HG03460 (cell line): ENCODE data around the gene ARHGAP26.

Source experiments
- ATAC-seq: cut with Tn5 transposase; IDR thresholded peaks from one replicate; pipeline ENCODE4 v1.9.1; 2021; ENCODE audit not compliant: unreplicated experiment

ARHGAP26 gene

GRCh38 chr5:142871363-142872193 is 101.4 kb downstream of the ARHGAP26 start:
- ATAC-seq = no peak

GRCh38 chr5:142872217-142872616 is 102.0 kb downstream of the ARHGAP26 start:
- no peak for ATAC-seq

DNA sequence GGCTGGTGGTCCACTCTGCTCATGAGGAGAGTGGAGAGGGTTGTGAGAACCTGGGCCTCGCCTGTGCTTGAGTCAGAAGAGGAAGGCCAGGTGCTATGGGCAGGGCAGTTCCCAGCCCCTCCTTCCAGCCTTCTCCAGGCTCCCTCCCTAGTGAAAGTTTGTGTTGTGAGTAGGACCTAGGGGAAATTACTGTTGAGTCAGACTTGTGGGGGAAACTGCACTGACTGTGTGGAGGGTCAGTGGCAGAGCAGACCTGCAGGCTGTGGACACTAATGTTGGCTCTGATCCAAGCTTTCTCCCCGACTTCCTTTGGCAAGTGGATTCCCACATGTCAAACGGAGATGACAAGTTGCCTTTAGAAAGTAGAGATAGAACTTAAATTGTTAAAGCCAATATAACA is 102.6 kb downstream of the ARHGAP26 start:
- no peak for ATAC-seq

- no peak for ATAC-seq
Observed at GRCh38 chr5:142873831-142874230, 103.7 kb downstream of the ARHGAP26 start.

- no peak for ATAC-seq
Observed at GRCh38 chr5:142874540-142874939, 104.4 kb downstream of the ARHGAP26 start.

DNA sequence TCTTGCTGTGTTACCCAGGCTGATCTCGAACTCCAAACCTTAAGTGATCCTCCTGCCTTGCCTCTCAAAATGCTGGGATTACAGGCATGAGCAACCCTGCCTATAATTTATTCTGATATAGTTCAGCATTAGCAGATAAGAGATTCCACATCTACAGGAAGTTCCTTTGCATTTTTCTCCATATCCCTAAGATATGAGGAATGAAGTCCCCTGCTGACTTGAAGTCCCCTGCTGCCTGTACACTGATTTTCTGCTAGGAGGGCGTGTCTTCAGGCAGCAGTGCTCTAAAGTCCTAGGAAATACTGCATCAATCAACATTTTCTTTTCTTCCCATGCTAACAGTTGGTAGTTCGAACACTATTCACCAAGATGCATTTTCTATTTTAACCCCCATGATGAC is 105.8 kb downstream of the ARHGAP26 start:
- no peak for ATAC-seq

GRCh38 chr5:142876817-142877216 is 106.6 kb downstream of the ARHGAP26 start:
- no peak for ATAC-seq

- no peak for ATAC-seq
Observed at GRCh38 chr5:142878111-142878510, 107.9 kb downstream of the ARHGAP26 start.

GRCh38 chr5:142878638-142879037 is 108.5 kb downstream of the ARHGAP26 start:
- ATAC-seq = no peak

DNA sequence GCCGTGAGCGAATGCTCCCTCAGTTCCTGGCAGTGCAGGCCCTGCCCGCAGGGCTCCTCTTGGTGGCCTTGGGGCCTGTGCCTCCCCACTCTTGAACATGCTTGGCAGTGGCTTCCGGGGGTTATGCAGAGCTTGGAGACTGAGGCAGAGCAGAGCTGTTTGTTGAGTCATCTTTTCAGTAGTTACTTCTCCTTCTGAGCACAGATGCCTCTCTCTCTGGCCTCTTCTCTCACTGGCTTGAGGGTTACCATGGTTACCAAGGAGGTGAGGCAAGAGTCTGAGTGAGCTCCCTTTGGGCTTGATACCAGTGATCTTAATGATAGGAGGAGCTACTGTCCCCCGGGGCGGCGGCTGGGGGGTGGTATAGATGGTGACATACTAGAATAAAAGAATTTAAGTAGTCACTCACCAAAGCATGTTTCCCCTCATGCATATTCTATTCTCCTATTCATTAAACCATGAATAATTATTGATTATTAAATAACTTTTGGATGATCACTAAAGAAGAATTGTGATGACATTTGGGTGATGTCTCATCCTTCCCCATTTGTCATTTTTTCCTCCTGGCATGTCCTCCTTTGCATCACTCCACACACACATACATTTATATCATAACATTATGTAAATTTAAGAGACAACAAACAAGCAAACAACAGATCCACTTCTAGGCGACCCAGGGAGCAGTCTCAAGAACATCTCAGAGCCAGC is 111.1 kb downstream of the ARHGAP26 start:
- no peak for ATAC-seq

- ATAC-seq = no peak
Observed at GRCh38 chr5:142881784-142882126, 111.6 kb downstream of the ARHGAP26 start.

- no peak for ATAC-seq
Observed at GRCh38 chr5:142883025-142883424, 112.8 kb downstream of the ARHGAP26 start.

GRCh38 chr5:142883438-142883837 is 113.3 kb downstream of the ARHGAP26 start:
- no peak for ATAC-seq

- no peak for ATAC-seq
Observed at GRCh38 chr5:142884029-142884428, 113.9 kb downstream of the ARHGAP26 start.

GRCh38 chr5:142886211-142886610 is 116.0 kb downstream of the ARHGAP26 start:
- no peak for ATAC-seq

DNA sequence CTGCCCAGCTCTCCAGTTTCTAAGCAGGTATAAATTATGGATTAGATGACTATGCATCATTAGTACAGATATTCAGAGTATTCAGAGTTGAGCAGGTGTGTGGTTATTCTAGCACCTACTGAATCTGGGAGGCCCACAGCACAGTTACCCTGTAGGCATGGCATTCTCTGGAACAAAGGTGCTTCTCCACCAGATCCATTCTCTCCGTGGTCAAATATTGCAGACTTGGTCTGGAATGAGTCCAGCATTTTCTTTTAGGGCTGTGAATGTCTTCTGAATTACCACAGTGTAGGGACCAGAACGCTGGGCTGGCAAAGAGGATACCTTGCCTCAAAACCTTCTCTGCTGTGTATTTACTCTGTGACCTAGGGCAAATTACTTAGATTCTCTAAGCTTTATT is 116.8 kb downstream of the ARHGAP26 start:
- no peak for ATAC-seq

- no peak for ATAC-seq
Observed at GRCh38 chr5:142888469-142889085, 118.4 kb downstream of the ARHGAP26 start.

DNA sequence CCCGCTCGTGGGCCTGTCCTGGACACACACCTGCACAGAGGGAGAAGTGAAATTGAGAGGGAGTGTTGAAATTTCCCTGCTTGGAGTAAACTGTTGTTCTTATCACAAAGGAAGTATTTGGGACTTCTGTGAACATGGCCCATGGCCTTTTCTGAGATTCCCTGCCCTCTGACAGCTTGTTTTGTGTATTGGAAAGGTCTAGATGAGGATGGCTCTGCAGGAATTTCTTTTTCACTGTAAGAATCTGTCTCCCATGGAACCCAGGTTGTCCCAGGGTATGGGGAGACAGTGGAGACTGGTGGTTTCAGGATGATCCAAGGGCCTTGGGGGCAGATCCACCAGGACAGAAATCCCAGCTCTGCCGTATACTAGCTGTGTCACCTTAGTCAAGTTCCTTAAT is 121.8 kb downstream of the ARHGAP26 start:
- ATAC-seq = no peak

DNA sequence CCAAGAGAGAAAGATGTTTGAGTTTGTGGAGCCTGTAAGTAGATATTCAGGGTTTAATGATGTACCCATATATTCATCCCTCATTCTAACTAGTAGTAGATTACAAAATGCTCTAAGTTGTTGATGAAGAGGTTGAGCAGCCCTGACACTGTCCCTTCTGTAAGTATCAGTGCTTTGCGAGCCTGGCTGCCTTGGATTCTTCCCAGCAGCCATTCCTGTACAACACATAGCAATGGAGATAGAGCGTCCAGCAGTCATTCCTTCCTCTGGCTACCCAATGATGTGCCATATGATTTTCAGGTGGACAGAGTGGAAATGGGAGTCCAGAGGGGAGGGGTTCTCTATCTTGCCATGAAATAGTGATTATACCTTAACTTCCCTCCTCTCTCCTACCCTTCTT is 124.1 kb downstream of the ARHGAP26 start:
- ATAC-seq = no peak

DNA sequence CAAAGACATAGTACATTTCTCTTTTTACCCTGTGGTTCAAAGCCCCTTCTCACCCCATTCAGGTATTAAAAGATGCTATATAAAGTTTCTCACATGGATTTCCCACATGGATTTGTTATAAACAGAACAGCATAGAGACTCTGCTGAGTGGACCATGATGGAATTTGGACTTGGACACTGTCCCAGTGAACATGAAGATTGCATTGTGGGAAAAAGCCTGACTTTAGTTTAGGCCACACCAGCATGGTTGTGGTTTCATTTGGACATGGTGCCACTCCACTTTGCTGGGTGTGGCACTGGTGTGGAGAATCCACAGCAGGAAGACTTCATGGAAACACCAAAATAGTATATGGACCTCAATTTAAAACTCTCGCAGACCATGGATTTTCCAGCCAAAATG is 124.6 kb downstream of the ARHGAP26 start:
- ATAC-seq = no peak

DNA sequence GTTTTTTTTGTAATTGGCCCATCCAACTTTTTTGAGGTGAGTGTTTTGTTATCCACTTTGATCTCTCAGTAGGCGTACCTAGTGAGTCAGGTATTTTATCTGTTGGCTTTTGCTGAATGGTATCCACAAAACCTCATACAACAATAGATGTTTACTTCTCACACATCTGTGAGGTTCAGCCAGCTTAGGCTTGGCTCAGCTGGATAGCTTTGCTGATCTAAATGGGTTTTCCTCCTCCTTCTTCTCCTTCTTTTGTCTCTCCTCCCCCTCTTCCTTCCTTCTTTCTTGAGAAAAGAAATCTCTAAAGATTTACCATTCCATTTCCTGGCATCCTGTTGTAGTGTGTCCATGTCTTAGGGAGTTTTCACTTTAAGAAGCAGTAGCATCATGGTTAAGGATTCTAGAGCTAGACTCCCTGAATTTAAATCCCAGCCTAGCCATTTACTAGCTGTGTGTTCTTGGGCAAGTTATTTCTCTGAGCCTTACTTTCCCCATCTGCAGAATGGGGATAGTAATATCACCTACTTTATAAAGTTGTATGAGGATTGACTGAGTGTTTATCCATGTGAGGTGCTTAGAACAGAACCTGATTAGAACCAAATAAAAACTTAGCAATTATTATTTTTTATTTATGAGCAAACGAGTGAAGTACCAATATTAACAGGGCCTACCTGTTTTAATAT is 126.3 kb downstream of the ARHGAP26 start:
- ATAC-seq = no peak

GRCh38 chr5:142897328-142897727 is 127.2 kb downstream of the ARHGAP26 start:
- no peak for ATAC-seq
